H9 (cell line): ENCODE data around the gene ASAP3. TPM values are rescaled to one million over a fixed set of nuclear protein-coding genes. Genes with fewer than 3 reads are reported as not detected.

Experiments used
- DNase-seq: peaks from one replicate; pipeline ENCODE4 v3.0.0-alpha.2; 2017
- H2AFZ ChIP-seq: one replicate; pipeline ENCODE4 v1.6.1; 2013; ENCODE audit warnings: mild to moderate bottlenecking, low read length, control low read depth, moderate library complexity
- H2AK5ac ChIP-seq: 2 replicates; pipeline ENCODE4 v1.6.1; 2013; ENCODE audit warnings: low read length, control low read depth, mixed read lengths; ENCODE audit not compliant: insufficient read length
- H2BK120ac ChIP-seq: one replicate; pipeline ENCODE4 v1.6.1; 2013; ENCODE audit warnings: low read depth, mild to moderate bottlenecking, low read length, control low read depth, inconsistent platforms; ENCODE audit not compliant: poor library complexity, severe bottlenecking
- H2BK12ac ChIP-seq: 2 replicates; pipeline ENCODE4 v1.6.1; 2013; ENCODE audit warnings: low read length, control low read depth, mixed read lengths, low read depth; ENCODE audit not compliant: insufficient read length
- H2BK15ac ChIP-seq: 2 replicates; pipeline ENCODE4 v1.6.1; 2013; ENCODE audit warnings: low read depth, low read length, control low read depth
- H2BK20ac ChIP-seq: one replicate; pipeline ENCODE4 v1.6.1; 2013; ENCODE audit warnings: low read depth, mild to moderate bottlenecking, low read length, control low read depth, inconsistent platforms; ENCODE audit not compliant: poor library complexity, severe bottlenecking
- H2BK5ac ChIP-seq: 2 replicates; pipeline ENCODE4 v1.6.1; 2013; ENCODE audit warnings: low read length, control low read depth, mixed read lengths; ENCODE audit not compliant: insufficient read length
- H3K14ac ChIP-seq: 2 replicates; pipeline ENCODE4 v1.6.1; 2013; ENCODE audit warnings: low read length, control low read depth; ENCODE audit not compliant: insufficient read depth
- H3K18ac ChIP-seq: 2 replicates; pipeline ENCODE4 v1.6.1; 2013; ENCODE audit warnings: low read depth, mild to moderate bottlenecking, mixed read lengths, low read length, control low read depth; ENCODE audit not compliant: insufficient read length
- H3K23ac ChIP-seq: 2 replicates; pipeline ENCODE4 v1.6.1; 2013; ENCODE audit warnings: low read length, control low read depth, mixed read lengths, low read depth; ENCODE audit not compliant: insufficient read length
- H3K23me2 ChIP-seq: 2 replicates; pipeline ENCODE4 v1.6.1; 2013; ENCODE audit warnings: low read depth, mild to moderate bottlenecking, mixed read lengths, low read length, control low read depth; ENCODE audit not compliant: insufficient read length, poor library complexity, severe bottlenecking
- H3K27ac ChIP-seq: 2 replicates; pipeline ENCODE4 v1.5.1; 2013; ENCODE audit warnings: low read length, control low read depth, mixed read lengths, low read depth; ENCODE audit not compliant: insufficient read length
- H3K27me3 ChIP-seq: 2 replicates; pipeline ENCODE4 v1.6.1; 2013; ENCODE audit warnings: low read length, control low read depth, inconsistent platforms; ENCODE audit not compliant: insufficient read depth
- H3K4ac ChIP-seq: 2 replicates; pipeline ENCODE4 v1.6.1; 2013; ENCODE audit warnings: low read depth, mild to moderate bottlenecking, control low read depth, inconsistent platforms, low read length, moderate library complexity
- H3K4me1 ChIP-seq: 2 replicates; pipeline ENCODE4 v1.6.1; 2013; ENCODE audit warnings: low read length, control low read depth, inconsistent platforms; ENCODE audit not compliant: insufficient read depth
- H3K4me2 ChIP-seq: 2 replicates; pipeline ENCODE4 v1.6.1; 2013; ENCODE audit warnings: low read length, control low read depth, mixed read lengths; ENCODE audit not compliant: insufficient read length, insufficient read depth
- H3K56ac ChIP-seq: 2 replicates; pipeline ENCODE4 v1.6.1; 2013; ENCODE audit warnings: low read depth, mild to moderate bottlenecking, mixed read lengths, low read length, control low read depth; ENCODE audit not compliant: insufficient read length
- H3K79me1 ChIP-seq: 2 replicates; pipeline ENCODE4 v1.6.1; 2013; ENCODE audit warnings: low read depth, mild to moderate bottlenecking, moderate library complexity, low read length, control low read depth, inconsistent platforms; ENCODE audit not compliant: insufficient read depth, poor library complexity, severe bottlenecking
- H3K79me2 ChIP-seq: 2 replicates; pipeline ENCODE4 v1.6.1; 2013; ENCODE audit warnings: low read length, control low read depth, inconsistent platforms; ENCODE audit not compliant: insufficient read depth
- H3K9ac ChIP-seq: 2 replicates; pipeline ENCODE4 v1.6.1; 2013; ENCODE audit warnings: low read length, control low read depth, mixed read lengths; ENCODE audit not compliant: insufficient read length; ENCODE audit errors: extremely low read depth
- H3K9me3 ChIP-seq: one replicate; pipeline ENCODE4 v1.6.1; 2013; ENCODE audit warnings: low read depth, low read length, inconsistent platforms; ENCODE audit not compliant: control insufficient read depth
- H3T11ph ChIP-seq: one replicate; pipeline ENCODE4 v1.6.1; 2013; ENCODE audit warnings: mild to moderate bottlenecking, low read length, control low read depth, inconsistent platforms
- H4K20me1 ChIP-seq: one replicate; pipeline ENCODE4 v1.6.1; 2013; ENCODE audit not compliant: control insufficient read depth, insufficient read length, insufficient read depth
- H4K5ac ChIP-seq: 2 replicates; pipeline ENCODE4 v1.6.1; 2013; ENCODE audit warnings: low read depth, mild to moderate bottlenecking, mixed read lengths, low read length, control low read depth; ENCODE audit not compliant: insufficient read length
- H4K8ac ChIP-seq: replicated peaks from 2 replicates; pipeline ENCODE4 v1.6.1; 2013; ENCODE audit warnings: low read length, control low read depth, mixed read lengths, low read depth; ENCODE audit not compliant: insufficient read length
- H4K91ac ChIP-seq: 2 replicates; pipeline ENCODE4 v1.6.1; 2013; ENCODE audit warnings: low read depth, mild to moderate bottlenecking, moderate library complexity, mixed read lengths, low read length, control low read depth; ENCODE audit not compliant: insufficient read length
- H3K27ac Mint-ChIP-seq, 3 experiments: 2 replicates in 2 of 3; 3 replicates in 1 of 3; pipeline ENCODE4 v1.8.0; 2020 to 2021; ENCODE audit warnings: mixed read lengths in 3 of 3, mild to moderate bottlenecking in 1 of 3, moderate library complexity in 1 of 3
- H3K27me3 Mint-ChIP-seq: 2 replicates; pipeline ENCODE4 v1.8.0; 2021; ENCODE audit warnings: low read depth, mild to moderate bottlenecking, moderate library complexity, mixed read lengths
- H3K36me3 Mint-ChIP-seq, 3 experiments: 2 replicates in 2 of 3; 3 replicates in 1 of 3; pipeline ENCODE4 v1.8.0; 2020 to 2021; ENCODE audit warnings: low read depth in 3 of 3, mixed read lengths in 3 of 3; ENCODE audit not compliant: insufficient read depth in 1 of 3
- H3K4me1 Mint-ChIP-seq, 2 experiments: 2 replicates each; pipeline ENCODE4 v1.8.0; 2020; ENCODE audit warnings: mixed read lengths in 2 of 2
- H3K4me3 Mint-ChIP-seq, 2 experiments: 2 replicates in 1 of 2; 3 replicates in 1 of 2; pipeline ENCODE4 v1.8.0; 2020 to 2021; ENCODE audit warnings: mild to moderate bottlenecking in 2 of 2, mixed read lengths in 2 of 2, moderate library complexity in 1 of 2
- H3K9me3 Mint-ChIP-seq, 2 experiments: 2 replicates in 1 of 2; 3 replicates in 1 of 2; pipeline ENCODE4 v1.8.0; 2020; ENCODE audit warnings: mild to moderate bottlenecking in 2 of 2, mixed read lengths in 2 of 2, moderate library complexity in 1 of 2
- CTCF ChIP-seq: fragments of 200-600 bp; sonication (generic); conservative IDR thresholded peaks from 3 replicates; pipeline ENCODE4 v1.8.0; 2021; ENCODE audit warnings: antibody characterized with exemption, mild to moderate bottlenecking
- WGBS: extraction: QIAGEN DNeasy Blood & Tissue Kit; methylation state at CpG from one replicate; pipeline ENCODE4 v1.1.7; 2013; ENCODE audit warnings: missing lambda C conversion rate, low lambda C conversion rate, mixed read lengths; ENCODE audit not compliant: insufficient read length; ENCODE audit errors: extremely low coverage; 5-methylcytosine and 5-hydroxymethylcytosine counted together
- total RNA-seq: library from RNA; stranded (reverse); gene quantifications from 2 replicates; pipeline ENCODE4 v1.2.1, GENCODE V29; 2021

ASAP3 gene
- total RNA-seq, 1 experiment from 2014 or later, result 26.7 TPM

GRCh38 chr1:23477359-23478144 is 6.4 kb downstream of the ASAP3 start:
- no peak for TF ChIP-seq CTCF
- no peak overlapping the region for H3K4me3 Mint-ChIP-seq

More at GRCh38 chr1:23477359-23478144, 6.4 kb downstream of the ASAP3 start:
- no peak for DNase-seq
- WGBS, result no CpG with 5 or more reads among the region's 10 CpGs
- Histone ChIP-seq H3K4me1 (no peaks in the 10 kb centered on the region), H3K4me2 (no peak overlapping the region), H3K4ac (no peak overlapping the region), H3K23ac (no peak overlapping the region), H4K91ac (no peak overlapping the region), H2BK12ac (no peak overlapping the region), H2BK5ac (no peak overlapping the region), H3K18ac (no peak overlapping the region), H2BK20ac (no peak overlapping the region), H3K79me1 (no peaks in the 10 kb centered on the region), H2BK15ac (no peak overlapping the region), H3K9me3 (no peaks in the 10 kb centered on the region), H3T11ph (no peak overlapping the region), H4K20me1 (no peaks in the 10 kb centered on the region), H3K9ac (no peak overlapping the region), H4K8ac (no peak overlapping the region), H2AFZ (no peak overlapping the region), H3K14ac (no peak overlapping the region), H4K5ac (no peak overlapping the region), H3K56ac (no peak overlapping the region), H3K27ac (no peak overlapping the region), H3K27me3 (no peaks in the 10 kb centered on the region), H3K79me2 (peaks cover 7% of the 10 kb centered on the region; the same call in 1 of the 2 replicates), H3K23me2 (no peaks in the 10 kb centered on the region), H2AK5ac (no peak overlapping the region), H2BK120ac (no peak overlapping the region)
- H3K27me3 Mint-ChIP-seq, result peaks cover 13% of the 10 kb centered on the region
- H3K4me1 Mint-ChIP-seq, result peaks cover 8 to 21% of the 10 kb centered on the region in 2 experiments
- H3K36me3 Mint-ChIP-seq, result peaks cover 2 to 4% (median 3%) of the 10 kb centered on the region in 3 experiments; a peak in 2 of 7 replicates
- no peaks in the 10 kb centered on the region for H3K9me3 Mint-ChIP-seq
- peak overlapping the region in 1 of 3 experiments; percentile 87; a peak in 1 of 7 replicates for H3K27ac Mint-ChIP-seq
